ENCODE data around the gene TPSG1.

DNA sequence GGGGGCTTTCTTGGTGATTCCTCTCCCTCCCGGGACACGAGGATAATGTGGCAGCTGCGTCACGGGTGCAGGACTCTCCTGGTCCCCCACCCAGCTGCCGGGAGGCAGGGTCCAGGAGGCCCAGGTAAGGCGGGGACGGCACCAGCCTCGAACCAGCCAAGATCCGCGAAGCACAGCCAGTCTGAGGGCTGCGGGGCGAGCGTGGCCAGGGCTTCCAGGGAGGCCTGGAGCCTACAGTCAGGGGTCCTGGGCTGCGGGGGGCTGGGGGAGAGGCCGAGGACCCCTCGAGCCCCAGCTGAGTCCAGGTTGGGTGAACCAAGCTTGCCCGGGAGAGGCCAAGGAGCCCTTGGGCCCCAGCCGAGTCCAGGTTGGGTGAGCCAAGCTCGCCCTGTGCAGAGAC is 40.8 kb upstream of the TPSG1 start:
- TF ChIP-seq, protein P1, sequence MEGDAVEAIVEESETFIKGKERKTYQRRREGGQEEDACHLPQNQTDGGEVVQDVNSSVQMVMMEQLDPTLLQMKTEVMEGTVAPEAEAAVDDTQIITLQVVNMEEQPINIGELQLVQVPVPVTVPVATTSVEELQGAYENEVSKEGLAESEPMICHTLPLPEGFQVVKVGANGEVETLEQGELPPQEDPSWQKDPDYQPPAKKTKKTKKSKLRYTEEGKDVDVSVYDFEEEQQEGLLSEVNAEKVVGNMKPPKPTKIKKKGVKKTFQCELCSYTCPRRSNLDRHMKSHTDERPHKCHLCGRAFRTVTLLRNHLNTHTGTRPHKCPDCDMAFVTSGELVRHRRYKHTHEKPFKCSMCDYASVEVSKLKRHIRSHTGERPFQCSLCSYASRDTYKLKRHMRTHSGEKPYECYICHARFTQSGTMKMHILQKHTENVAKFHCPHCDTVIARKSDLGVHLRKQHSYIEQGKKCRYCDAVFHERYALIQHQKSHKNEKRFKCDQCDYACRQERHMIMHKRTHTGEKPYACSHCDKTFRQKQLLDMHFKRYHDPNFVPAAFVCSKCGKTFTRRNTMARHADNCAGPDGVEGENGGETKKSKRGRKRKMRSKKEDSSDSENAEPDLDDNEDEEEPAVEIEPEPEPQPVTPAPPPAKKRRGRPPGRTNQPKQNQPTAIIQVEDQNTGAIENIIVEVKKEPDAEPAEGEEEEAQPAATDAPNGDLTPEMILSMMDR (IDR thresholded peaks at IDR 0.05; ENCODE audit: low read depth, low read length): no peak
- TF ChIP-seq POLR2A (IDR thresholded peaks at IDR 0.05; ENCODE audit: extremely low read depth, insufficient read length): no peak
- TF ChIP-seq, protein P2, sequence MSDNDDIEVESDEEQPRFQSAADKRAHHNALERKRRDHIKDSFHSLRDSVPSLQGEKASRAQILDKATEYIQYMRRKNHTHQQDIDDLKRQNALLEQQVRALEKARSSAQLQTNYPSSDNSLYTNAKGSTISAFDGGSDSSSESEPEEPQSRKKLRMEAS (IDR thresholded peaks at IDR 0.05; ENCODE audit: low read depth, low read length): no peak

Measured in NB4 (cell line).